Lower lobe of right lung (tissue), 2 donors: ENCODE measurements around the gene HLA-DRB1. TPM values are rescaled to one million over a fixed set of nuclear protein-coding genes. Genes with fewer than 3 reads are reported as not detected.
"Not testable (repeated sequence)": the region's sequence is repeated elsewhere in the genome, so short reads cannot be mapped to it uniquely, and the experiment has no call there.

Experiments
- ATAC-seq, 2 donors: fragments of 200-7000 bp; cut with Tn5 transposase; one replicate each; pipeline ENCODE4 v1.9.1; 2020 to 2022; ENCODE audit warnings: mild to moderate bottlenecking in 2 of 2, moderate library complexity in 2 of 2
- DNase-seq: peaks from one replicate; pipeline ENCODE4 v3.0.0-alpha.2; 2020
- H3K27ac ChIP-seq: fragments of 200-600 bp; one replicate; pipeline ENCODE4 v1.8.0; 2022
- H3K27me3 ChIP-seq: fragments of 200-600 bp; one replicate; pipeline ENCODE4 v1.8.0; 2022; ENCODE audit warnings: low read depth
- H3K36me3 ChIP-seq: fragments of 200-600 bp; one replicate; pipeline ENCODE4 v1.8.0; 2022; ENCODE audit warnings: mild to moderate bottlenecking
- H3K4me1 ChIP-seq: fragments of 200-600 bp; one replicate; pipeline ENCODE4 v1.8.0; 2022
- H3K4me3 ChIP-seq: fragments of 200-600 bp; one replicate; pipeline ENCODE4 v1.8.0; 2022; ENCODE audit warnings: mild to moderate bottlenecking
- H3K9me3 ChIP-seq: fragments of 200-600 bp; one replicate; pipeline ENCODE4 v1.8.0; 2022
- CTCF ChIP-seq: fragments of 200-600 bp; IDR thresholded peaks from one replicate; pipeline ENCODE4 v1.8.0; 2022; ENCODE audit warnings: antibody characterized with exemption, mild to moderate bottlenecking
- intact Hi-C: fragments of 100-400 bp; cut with DNase I; formaldehyde crosslinking; loops from one replicate; pipeline ENCODE4 v1.11.0; 2022
- total RNA-seq: library from RNA; stranded (reverse); fragmentation: NEBNext Ultra II Directional; extraction: Animal tissue kit (Norgen Biotek cat#: 25700); gene quantifications from one replicate; pipeline ENCODE4 v1.2.1, GENCODE V29; 2021
- donor health status: DM: no; HTN: yes; CAD: no; lungs with severe emphysema.

Gene HLA-DRB1
- total RNA-seq, 1 donor from 2014 or later: 480 TPM

- Histone ChIP-seq H3K27me3 (no peaks in the 10 kb centered on the region), H3K9me3 (no peaks in the 10 kb centered on the region), H3K27ac (no peak overlapping the region), H3K4me3 (no peak overlapping the region), H3K4me1 (no peaks in the 10 kb centered on the region), H3K36me3 (no peaks in the 10 kb centered on the region)
- no peak for TF ChIP-seq CTCF
- intact Hi-C loops: no loop called here
- peak; percentile 66 to 89 for ATAC-seq
- DNase-seq: no peak
These were observed 31.1 kb downstream of the HLA-DRB1 start for GRCh38 chr6:32558426-32559057.

GRCh38 chr6:32554116-32554965 is 35.3 kb downstream of the HLA-DRB1 start:
- Histone ChIP-seq H3K9me3 (no peaks in the 10 kb centered on the region), H3K4me1 (no peaks in the 10 kb centered on the region), H3K27me3 (no peaks in the 10 kb centered on the region), H3K27ac (no peak overlapping the region), H3K36me3 (no peaks in the 10 kb centered on the region), H3K4me3 (no peak overlapping the region)
- DNase-seq (no peak), ATAC-seq (no peak)
- no peak for TF ChIP-seq CTCF
- intact Hi-C loops: no loop called here

GRCh38 chr6:32553037-32553742 is 36.5 kb downstream of the HLA-DRB1 start:
- DNase-seq: no peak
- H3K4me1 ChIP-seq: no peaks in the 10 kb centered on the region
- no peak for ATAC-seq
- no peaks in the 10 kb centered on the region for H3K27me3 ChIP-seq
- H3K27ac ChIP-seq: no peak overlapping the region
- intact Hi-C loops: no loop called here
- H3K9me3 ChIP-seq: no peaks in the 10 kb centered on the region
- H3K4me3 ChIP-seq: no peak overlapping the region
- TF ChIP-seq CTCF: no peak
- no peaks in the 10 kb centered on the region for H3K36me3 ChIP-seq

GRCh38 chr6:32551410-32551809 is 38.2 kb downstream of the HLA-DRB1 start:
- TF ChIP-seq CTCF: no peak
- Histone ChIP-seq H3K27me3 (no peaks in the 10 kb centered on the region), H3K27ac (no peak overlapping the region), H3K4me3 (no peak overlapping the region), H3K4me1 (no peaks in the 10 kb centered on the region), H3K9me3 (no peaks in the 10 kb centered on the region), H3K36me3 (no peaks in the 10 kb centered on the region)
- DNase-seq (no peak), ATAC-seq (peak in 1 of 2 donors; percentile 57)
- intact Hi-C loops: no loop called here

GRCh38 chr6:32539839-32540238 is 49.8 kb downstream of the HLA-DRB1 start:
- H3K27ac ChIP-seq: no peak overlapping the region
- no peaks in the 10 kb centered on the region for H3K9me3 ChIP-seq
- no peaks in the 10 kb centered on the region for H3K36me3 ChIP-seq
- ATAC-seq: no peak
- DNase-seq: no peak
- no peaks in the 10 kb centered on the region for H3K4me1 ChIP-seq
- TF ChIP-seq CTCF: no peak
- H3K4me3 ChIP-seq: no peak overlapping the region
- intact Hi-C loops: no loop called here
- H3K27me3 ChIP-seq: no peaks in the 10 kb centered on the region

- H3K9me3 ChIP-seq, H3K4me1 ChIP-seq, intact Hi-C loops, H3K27ac ChIP-seq, DNase-seq, H3K4me3 ChIP-seq, H3K27me3 ChIP-seq, H3K36me3 ChIP-seq: not testable (repeated sequence)
- peak; percentile 74 to 85 for ATAC-seq
These were observed 59.2 kb downstream of the HLA-DRB1 start for GRCh38 chr6:32530431-32530793.
